ENCODE data around the gene DPF3.
A peak's percentile ranks its signal among the peaks of the same experiment; 100 is the strongest.

Gene DPF3

DNA sequence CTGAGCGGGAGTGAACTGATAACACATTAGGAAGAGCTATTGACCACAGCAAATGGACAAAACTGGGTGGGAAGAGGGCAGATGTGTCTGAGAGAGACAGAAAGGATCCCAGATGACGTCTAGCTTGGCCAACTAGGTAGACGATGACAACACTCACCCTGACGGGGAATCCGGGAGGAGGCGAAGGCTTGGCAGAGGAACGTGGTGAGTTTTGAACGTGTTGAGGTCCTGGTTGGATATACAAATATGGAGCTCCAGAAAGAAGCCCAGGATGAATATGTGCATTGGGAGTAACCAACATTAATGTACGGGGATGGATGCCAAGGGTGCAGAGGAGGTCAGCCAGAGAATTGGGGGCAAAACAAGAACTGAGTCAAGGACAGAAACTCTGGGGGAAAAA is 60.7 kb downstream of the DPF3 start:
- no peak for DNase-seq

DNA sequence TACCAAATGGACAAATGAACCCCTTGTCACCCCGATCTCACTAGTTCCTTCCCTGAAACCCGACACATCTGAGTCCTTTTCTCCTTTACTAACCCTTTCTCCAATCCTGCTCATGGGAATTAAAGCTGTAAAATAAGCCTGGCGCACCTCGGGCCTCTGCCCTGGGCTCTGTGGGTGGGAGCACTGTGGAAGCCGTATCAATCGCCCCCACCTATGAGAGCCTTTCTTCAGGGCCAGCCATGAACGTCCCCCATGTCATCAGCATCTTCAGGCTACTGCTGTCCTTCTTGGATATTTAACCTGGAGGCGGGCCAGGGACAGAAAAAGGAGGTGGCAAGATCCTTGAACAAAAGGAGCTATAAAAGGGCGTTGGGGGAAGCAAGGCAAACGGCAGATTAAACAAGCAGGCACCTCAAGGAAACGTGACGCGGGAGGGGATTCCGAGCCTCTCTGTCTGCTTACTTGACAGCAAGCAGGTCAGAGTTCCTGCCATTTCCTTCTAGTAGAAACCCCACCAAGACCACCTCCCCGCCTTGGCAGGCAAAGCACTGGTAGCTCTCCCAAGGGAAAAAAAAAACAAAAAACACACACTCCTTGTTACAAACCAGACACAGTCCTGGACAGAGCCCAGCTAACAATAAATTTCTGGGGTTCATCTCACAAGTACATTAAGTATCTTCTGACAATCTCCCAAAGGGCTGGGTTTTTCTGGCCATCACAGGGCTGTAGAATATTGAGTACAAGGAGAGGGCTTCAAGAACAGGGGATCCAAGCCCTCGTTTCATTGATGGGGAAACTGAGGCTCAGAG is 62.9 kb downstream of the DPF3 start:
- no peak for DNase-seq

DNA sequence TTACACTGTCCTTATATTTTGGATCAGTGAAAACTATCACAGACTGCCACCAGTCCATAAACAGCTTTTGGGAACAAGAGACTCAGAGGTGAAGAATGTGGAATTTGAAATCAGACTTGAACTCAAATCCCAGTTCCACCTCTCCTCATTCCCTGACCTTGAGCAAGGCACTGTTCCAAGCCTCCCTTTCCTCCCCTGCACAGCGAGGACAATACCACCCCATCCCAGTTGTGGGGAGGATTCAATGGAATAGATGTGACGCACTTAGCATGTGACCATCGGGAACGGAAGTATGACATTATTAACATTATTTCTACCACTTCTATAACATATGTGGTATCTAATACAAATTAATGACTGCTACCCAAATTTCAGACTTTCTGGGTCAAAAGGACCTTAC is 63.5 kb downstream of the DPF3 start:
- no peak for DNase-seq

DNA sequence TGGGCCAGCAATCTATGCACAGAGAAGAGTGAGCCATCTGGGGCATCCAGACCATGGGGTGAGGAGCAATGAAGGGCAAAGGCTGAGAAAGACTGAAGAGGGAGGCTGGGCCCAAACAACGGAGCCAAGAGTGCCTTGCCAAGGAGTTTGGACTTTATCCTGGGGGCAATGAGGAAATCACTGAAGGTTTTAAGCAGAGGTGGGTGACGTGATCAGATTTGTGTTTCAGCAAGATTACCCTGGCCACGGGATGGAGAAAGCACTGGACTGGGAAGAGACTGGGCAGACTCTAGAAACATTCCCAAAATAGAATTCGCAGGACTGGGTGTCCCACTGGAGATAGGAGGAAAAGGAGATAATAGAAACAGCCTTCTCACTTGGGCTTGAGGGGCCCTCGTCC is 65.3 kb downstream of the DPF3 start:
- DNase-seq, result no peak

DNA sequence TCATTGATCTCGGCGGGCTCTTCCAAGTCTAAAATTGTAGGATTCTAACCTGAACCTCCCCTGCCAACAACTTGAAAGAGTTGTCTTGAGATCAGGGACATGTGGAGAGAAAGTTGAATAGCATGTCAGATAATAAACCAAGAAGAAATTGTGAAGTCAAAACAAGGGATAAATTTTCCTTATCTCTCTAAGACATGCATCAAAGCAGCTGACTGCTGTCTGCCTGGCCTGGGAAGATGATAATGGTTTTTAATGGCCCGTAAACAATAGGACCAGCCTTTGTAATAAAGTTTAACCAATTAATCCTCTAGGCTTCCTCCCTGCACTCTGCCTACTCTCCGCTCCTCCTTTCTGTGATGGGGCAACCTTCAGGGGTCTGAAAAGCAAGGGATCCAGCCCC is 67.9 kb downstream of the DPF3 start:
- DNase-seq, result no peak

DNA sequence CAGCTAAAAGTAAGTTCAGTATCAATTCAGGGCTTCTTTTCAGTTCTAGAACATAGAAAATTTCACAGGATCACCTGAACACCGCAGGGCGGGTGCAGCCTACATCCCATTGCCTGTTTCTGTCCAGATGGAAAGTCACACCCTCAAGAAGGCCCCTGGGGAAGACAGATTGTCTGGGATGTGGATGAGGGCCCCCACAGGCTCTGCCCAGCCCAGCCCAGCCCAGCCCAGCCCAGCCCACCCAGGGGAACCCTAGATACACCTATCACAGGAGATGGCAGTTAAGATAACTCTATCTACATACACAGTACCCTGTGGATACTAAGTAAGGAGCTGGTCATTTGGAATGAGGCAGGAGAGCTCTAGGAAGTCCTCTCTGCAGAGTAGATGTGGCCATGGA is 68.4 kb downstream of the DPF3 start:
- no peak for DNase-seq

DNA sequence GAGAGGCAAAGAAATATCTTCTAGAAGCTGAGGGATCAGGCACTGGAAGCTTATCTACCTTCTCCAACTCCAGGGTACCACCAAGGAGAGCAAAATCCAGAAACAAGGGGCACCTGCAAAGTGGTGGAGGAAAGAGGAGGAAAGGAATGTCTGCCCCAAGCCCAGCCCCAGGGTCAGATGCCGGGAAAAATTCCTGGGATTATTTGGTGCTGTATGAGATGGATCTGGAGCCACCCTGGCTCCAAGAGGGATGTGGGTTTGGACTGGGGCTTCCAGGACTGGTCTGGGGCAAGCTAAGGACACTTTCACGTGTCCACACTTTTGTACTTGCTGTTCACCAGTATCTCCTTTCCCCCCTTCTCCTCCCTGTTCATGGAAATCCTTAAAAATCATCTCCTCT is 69.8 kb downstream of the DPF3 start:
- DNase-seq, result no peak

DNA sequence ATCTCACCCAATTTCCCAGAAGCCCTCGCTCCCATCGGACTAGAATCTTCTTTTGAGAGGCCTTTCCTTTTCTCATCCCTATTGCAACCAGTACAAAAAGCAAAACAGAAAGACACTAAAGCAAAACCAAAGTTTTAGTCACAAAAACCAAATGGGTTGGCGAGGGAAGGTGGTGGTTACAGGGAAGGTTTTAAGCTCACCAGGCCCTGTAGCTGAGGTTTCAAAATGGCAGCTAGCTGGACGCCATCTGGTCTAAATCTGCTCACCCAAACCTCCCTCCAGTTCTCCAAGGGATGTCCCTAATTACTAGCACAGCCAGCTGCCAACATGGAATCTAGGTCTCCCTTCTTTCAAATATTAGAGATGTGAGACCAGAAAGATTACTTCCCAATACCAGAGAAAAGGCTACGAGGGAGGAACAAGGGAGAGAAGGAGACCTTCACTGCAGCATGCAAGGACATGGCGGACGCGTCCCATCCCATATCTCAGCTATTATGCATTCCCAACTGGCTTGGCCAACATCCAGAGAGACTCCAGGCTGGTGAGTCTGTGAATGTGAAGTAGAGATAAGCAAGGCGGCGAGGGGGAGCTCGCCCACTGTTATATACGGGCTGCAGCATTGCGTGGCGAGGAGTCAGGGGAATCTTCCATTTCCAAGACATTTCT is 70.8 kb downstream of the DPF3 start:
- no peak for DNase-seq

DNA sequence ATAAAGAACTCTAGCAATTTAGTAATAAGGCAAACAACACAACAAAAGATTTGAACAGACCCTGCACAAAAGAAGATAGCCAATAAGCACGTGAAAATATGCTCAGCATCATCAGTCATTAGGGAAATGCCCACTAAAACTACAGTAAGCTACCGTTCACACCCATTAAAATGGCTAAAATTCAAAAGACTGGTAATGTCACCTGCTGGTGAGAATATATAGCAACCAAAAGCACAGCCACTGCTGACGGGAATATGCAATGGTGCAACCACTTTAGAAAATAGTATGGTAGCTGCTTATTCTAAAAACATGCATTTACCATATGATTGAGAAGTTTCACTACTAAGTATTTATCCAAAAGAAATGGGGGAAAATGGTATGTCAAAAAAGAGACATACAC is 74.9 kb downstream of the DPF3 start:
- DNase-seq, result no peak

DNA sequence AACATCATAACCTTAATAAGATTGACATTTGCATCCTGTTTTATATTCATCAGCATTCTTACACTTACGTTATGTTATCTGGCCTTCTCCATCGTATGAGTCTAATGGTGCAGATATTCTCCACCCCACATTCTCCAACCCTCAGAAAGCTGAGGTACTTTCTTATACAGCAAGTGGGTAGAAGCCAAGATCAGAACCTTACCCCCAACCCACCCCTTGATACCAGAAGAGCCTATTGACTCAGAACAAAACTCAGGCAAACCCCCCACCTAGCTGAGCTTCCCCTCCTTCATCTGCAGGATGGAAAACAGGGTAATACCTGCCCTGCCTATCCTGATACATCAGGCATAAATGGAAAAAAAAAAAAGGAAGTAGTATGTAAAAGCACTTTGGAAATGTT is 77.6 kb downstream of the DPF3 start:
- DNase-seq, result no peak

DNA sequence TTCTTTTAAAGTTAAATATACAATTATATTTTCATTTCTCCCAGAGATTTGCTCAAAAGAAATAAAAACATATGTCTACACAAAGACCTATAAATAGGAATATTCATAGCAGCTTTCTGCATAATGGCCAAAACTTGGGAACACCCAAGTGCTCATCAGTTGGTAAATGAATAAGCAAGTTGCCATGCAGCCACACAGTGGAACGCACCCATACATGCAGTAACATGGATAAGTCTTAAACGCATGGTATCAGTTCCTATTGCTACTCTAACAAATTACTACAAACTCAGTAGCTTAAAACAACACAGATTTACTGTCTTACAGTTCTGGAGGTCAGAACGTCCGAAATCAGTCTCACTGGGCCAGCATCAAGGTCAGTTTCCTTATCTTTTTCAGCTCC is 78.5 kb downstream of the DPF3 start:
- DNase-seq, result no peak

DNA sequence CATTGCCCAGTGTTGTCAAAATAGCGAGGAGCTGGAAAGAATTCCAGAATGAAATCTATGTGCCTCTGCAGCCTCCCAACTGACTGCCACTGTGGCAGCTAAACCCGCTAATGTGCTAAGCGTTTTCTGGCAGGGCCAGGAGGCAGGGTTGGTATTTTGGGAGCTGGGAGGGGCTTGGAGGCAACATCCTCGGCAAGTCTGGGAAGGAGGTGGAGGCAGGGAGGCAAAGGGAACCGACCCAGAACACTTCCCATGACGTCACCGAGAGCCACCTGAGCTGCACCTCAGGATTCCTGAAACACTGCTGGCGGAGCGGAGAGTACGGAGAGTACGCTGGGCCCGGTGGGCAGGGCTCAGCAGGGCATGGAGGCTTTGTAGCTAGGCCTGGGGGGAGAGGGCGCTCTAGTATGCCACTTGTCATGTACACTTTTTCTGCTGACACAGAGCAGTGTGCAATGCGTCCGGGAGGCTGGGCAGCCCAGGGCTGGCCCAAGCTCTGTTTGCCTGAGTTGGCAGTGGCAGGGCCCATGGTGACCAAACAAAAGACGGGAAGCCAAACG is 81.5 kb downstream of the DPF3 start:
- DNase-seq, result no peak

DNA sequence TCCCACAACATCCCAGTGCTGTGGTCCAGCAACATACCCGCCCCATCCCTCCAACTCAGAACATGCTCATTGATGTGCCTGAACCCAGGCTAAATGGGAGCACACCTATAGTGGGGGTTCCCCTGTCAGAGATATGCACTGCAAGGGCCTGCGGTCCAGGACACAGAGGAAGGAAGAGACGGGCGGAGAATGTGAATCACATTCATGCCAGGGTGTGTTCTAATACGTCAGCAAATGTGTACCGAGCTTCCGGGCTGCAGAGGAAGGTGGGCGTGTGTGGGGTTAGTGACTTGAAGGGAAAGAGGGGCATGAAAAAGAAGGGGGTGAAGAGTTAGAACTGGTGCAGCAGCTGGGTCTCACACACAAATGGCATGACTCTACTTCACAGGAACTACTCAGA is 83.7 kb downstream of the DPF3 start:
- peak; percentile 69 for DNase-seq

DNA sequence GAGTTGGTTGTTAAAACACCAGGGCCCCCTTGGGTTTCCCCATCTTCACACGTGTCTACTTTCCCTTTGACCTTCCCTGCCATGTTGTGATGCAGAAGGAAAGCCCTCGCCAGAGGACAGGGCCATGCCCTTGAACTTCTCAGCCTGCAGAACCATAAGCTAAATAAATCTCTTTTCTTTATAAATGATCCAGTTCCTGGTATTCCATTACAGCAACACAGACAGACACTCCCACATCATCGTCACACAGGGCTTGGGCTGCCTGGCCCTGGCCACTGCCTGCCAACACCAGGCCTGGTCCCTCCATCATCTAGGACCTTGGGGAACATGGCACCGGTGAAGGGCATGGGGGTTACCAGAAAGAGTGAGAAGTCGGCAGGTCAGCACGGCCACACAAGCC is 84.8 kb downstream of the DPF3 start:
- no peak for DNase-seq

DNA sequence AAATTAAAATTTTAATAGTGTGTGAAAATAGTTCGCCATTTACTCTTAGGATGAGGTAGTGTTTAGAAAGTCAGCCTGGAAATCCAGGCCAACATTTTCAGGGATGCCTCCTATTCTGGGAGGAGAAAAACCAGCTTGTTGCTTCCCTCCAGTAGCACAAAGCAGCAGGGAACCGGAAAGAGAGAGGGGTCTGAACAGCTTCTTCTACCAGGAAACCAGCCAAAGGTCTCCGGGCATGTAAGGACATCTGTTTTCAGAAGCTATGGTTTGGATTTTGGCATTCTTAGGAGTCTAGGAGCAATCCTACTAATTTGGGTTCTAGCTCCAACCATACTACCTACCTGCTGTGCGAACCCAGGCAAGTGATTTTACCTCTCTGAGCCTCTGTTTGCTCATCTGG is 85.3 kb downstream of the DPF3 start:
- DNase-seq, result no peak

DNA sequence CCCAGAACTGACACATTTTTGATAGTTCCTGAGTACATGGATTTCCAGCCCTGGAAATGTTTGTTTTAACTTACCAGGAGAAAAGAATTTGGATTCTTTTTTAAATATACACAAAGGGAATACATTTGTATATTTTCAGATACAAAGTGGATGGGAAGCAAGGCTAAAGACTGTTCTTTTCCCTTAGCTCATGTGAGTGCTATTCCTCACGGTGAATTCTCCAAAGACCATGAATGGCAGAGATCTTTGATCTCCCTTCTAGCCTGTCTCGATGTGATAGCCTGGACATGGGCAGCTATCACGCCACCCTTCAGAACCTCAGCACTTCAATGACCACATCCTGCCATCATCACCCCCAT is 91.3 kb downstream of the DPF3 start:
- DNase-seq, result no peak

DNA sequence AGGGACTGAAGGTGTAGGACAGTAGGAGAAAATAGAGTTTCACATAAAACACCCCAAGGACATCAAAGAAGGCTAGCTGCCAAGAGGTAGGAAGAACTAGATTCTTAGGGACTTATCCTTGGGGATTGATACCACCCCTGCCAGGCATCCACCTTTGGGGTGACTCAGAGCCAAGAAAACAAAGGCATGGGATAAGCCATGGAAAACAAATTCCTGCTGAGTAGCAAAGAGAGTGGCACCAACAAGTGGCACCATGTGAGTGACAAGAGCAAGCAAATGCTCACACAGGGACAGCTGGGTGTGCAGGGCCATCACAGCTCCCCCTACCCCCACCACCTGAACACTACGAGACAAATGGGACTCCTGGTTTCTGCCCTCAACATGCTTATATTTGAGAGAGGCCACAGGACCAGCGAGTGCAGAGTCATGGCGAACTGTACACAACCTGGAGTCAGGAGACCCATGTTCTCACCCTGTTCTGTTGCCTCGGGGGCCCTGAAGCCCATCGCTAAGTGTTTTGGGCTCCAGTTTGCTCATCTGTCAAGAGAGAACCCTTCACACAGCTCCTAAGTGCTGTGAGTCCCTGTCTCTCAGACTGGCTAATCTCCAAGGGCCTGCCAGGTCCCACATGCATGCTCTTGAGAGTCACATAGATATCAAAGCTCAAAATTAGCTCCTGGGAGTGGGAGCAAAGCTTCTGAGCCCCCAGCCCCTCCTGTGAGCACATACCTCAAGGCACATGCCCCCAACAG is 91.9 kb downstream of the DPF3 start:
- DNase-seq, result no peak

DNA sequence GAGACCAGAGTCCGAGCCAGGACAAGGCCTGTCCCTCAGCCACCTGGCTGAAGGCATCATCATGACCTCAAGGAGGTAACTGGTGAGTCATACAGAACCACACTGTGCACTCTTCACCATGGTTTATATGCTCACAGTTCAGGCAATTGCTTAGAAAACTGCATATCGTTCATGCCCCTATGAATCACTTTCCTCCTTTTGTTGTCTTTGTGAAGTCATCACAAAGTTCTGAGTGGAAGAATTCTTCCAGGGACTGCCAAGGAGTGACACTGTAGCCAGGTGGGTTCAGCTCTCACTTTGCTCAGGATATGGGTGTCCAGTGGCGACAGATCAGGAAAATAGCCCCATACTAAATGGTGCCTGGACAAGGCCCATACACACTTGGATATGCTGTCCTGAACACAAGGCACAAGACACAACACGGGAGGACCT is 92.5 kb downstream of the DPF3 start:
- no peak for DNase-seq

DNA sequence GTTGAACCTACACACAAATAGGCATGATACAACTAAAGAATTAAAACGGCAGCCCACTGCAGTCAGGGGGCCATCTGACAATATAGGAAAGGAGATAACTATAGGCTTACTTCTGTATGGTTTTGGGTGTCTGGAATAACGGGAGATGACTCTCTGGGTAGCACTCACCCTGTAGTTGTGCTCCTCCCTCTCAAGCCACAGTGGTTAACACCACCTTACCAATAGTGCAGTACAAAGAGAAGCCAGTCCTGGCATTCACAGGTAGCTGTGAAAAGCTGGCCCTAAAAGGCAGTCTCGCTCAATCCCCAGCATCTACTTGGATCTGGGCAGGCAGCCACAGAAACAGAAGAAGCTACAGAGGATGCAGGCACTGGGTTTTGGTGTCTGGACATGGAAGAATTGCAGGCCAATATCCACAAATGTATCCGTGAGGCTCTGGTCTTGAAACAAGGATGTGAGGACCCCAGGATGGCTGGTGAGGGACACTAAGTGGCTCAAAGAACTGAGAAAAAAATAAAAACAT is 93.0 kb downstream of the DPF3 start:
- DNase-seq, result no peak

DNA sequence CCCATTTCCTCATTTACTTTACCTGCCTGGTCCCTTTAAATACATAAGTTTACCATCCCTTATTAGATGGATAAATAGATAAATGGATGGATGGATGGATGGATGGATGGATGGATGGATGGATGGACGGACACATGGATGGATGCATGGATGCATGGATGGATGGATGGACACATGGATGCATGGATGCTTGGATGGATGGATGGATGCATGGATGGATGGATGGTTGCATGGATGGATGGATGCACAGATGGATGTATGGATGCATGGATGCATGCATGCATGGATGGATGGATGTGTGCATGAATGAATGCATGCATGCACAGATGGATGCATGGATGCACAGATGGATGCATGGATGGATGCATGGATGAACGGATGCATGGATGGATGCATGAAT is 93.6 kb downstream of the DPF3 start:
- DNase-seq, result no peak

DNA sequence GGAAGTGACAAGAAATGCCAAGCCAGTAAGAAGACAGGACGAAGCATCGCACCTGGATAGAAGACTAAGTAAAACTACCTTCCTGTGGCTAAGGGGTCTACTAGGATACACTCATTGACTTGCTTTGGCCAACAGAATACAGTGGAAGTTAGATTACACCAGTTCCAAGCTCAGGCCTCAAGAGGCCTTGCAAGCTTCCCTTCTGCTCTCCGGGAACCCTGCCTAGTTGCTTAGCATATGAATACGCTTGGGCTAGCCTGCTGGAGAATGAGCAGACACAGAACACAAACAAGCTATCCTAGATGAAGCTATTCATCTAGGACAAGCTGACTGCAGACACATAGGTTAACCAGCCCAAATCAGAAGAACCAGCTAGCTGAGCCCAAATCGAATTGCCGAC is 97.0 kb downstream of the DPF3 start:
- no peak for DNase-seq

DNA sequence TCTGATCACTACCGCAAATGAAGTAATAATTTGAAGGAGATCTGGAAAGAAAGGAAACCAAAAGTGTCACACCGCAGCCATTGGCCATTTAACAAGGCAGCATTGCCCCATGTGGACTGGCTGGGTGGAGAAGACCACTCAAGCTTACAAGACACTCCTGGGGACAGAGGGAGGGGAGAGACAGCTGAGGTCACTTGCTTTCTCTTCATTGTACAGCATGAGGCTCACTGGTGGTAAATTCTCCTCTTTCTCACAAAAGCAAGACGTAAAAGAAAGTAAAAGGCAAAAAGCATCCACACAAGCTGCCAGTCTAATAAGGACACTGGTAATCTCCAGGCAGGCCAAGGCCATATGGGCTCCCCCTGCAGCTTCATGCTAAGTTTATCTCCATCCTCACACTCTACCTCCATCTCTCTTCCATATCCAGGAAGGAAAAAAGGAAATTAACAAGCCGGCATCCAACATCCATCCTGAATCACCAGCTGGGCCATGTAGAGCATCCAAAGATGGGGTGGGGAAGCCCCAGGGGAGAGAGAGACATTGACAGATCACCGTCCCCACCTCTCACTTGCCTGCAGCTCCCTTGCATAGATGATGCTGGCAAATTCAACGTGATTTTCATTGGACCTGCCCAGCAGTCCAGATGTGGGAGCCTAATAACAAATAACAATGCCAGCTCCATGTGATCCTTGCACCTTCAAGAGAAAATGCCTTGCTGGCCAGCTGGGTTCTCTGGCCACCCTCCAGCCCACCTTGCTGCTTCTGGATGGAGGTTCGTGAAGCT is 100.6 kb downstream of the DPF3 start:
- DNase-seq, result no peak
